K562 (cell line): Measurements from ENCODE around the gene SMARCA4. TPM values are rescaled to one million over a fixed set of nuclear protein-coding genes. Genes with fewer than 3 reads are reported as not detected.

Experiments
- CBFA2T2 ChIP-seq: fragments of 450-650 bp; conservative IDR thresholded peaks from 2 replicates; pipeline ENCODE4 v1.6.1; 2017; ENCODE audit warnings: mild to moderate bottlenecking
- CHD1 ChIP-seq: fragments of 200-600 bp; sonication (generic); IDR thresholded peaks from one replicate; pipeline ENCODE4 v1.6.1; 2012; ENCODE audit warnings: mild to moderate bottlenecking, moderate library complexity, low read length, inconsistent platforms
- ESRRB ChIP-seq: fragments of 250-450 bp; sonication (Bioruptor Pico); IDR thresholded peaks from 2 replicates; pipeline ENCODE4 v1.5.0; 2020; ENCODE audit warnings: mild to moderate bottlenecking, moderate library complexity, borderline replicate concordance
- FOSL1 ChIP-seq: fragments of 200-800 bp; sonication (Bioruptor generic); conservative IDR thresholded peaks from 2 replicates; pipeline ENCODE4 v1.6.1; 2016; ENCODE audit warnings: missing genetic modification characterization, missing compliant biosample characterization
- ILK ChIP-seq: fragments of 450-650 bp; IDR thresholded peaks from 2 replicates; pipeline ENCODE4 v1.6.1; 2016; ENCODE audit warnings: missing genetic modification characterization, low read depth, mild to moderate bottlenecking, missing compliant biosample characterization, moderate library complexity, borderline replicate concordance
- MAFF ChIP-seq: IDR thresholded peaks from 2 replicates; pipeline ENCODE4 v1.6.1; 2012; ENCODE audit warnings: low read length, improper control_type of control experiment
- MAX ChIP-seq: sonication (generic); formaldehyde crosslinking; IDR thresholded peaks from 2 replicates; pipeline ENCODE4 v1.9.0; 2022; ENCODE audit warnings: mild to moderate bottlenecking, missing genetic modification reagents
- NFYB ChIP-seq: IDR thresholded peaks from 2 replicates; pipeline ENCODE4 v1.6.1; 2011; ENCODE audit warnings: mild to moderate bottlenecking, moderate library complexity; ENCODE audit not compliant: insufficient read length; ENCODE audit errors: extremely low read depth
- OTX1 ChIP-seq: fragments of 450-650 bp; formaldehyde crosslinking; IDR thresholded peaks from 2 replicates; pipeline ENCODE4 v1.4.0; 2022; ENCODE audit warnings: mild to moderate bottlenecking
- RFX1 ChIP-seq: fragments of 450-650 bp; IDR thresholded peaks from 2 replicates; pipeline ENCODE4 v1.6.1; 2016; ENCODE audit warnings: mild to moderate bottlenecking, moderate library complexity
- RFX7 ChIP-seq: fragments of 250-450 bp; sonication (Bioruptor Pico); IDR thresholded peaks from 2 replicates; pipeline ENCODE4 v1.5.1; 2021; ENCODE audit warnings: mild to moderate bottlenecking
- SMAD1 ChIP-seq: fragments of 150-350 bp; IDR thresholded peaks from 2 replicates; pipeline ENCODE4 v1.6.1; 2014; ENCODE audit warnings: low read length, low read depth; ENCODE audit not compliant: partially characterized antibody
- SRSF7 ChIP-seq: fragments of 200-400 bp; formaldehyde crosslinking; optimal IDR thresholded peaks from 2 replicates; pipeline ENCODE3; 2017; ENCODE audit warnings: mild to moderate bottlenecking, low read depth, low read length
- U2AF2 ChIP-seq: fragments of 200-400 bp; formaldehyde crosslinking; optimal IDR thresholded peaks from 2 replicates; pipeline ENCODE3; 2017; ENCODE audit warnings: low read depth, mild to moderate bottlenecking, low read length
- ZNF318 ChIP-seq, 2 experiments: fragments of 450-650 bp; IDR thresholded peaks; 2 replicates each; pipeline ENCODE4 v1.6.1; 2016; ENCODE audit warnings: mild to moderate bottlenecking in 2 of 2, borderline replicate concordance in 1 of 2, low read depth in 1 of 2, moderate library complexity in 1 of 2
- ZNF75A ChIP-seq: fragments of 450-650 bp; formaldehyde crosslinking; IDR thresholded peaks from 2 replicates; pipeline ENCODE4 v1.4.0; 2020; ENCODE audit warnings: mild to moderate bottlenecking
- polyA plus RNA-seq, 8 experiments: library from polyadenylated mRNA; depleted of rRNA in 4 of 8; stranded (reverse) in 5 of 8; unstranded in 3 of 8; fragments of >200 nt; fragmentation: Nextera tagmentation in 2 of 8; fragmentation: Illumina TruSeq in 1 of 8; extraction: Ambion mirVana in 2 of 8; extraction: Trizol in 1 of 8; gene quantifications; 2 replicates each; pipeline versions ENCODE4 v1.2.1 to v1.2.3, GENCODE V29; 2011 to 2014; ENCODE audit warnings: inconsistent platforms in 1 of 8, missing spikeins in 1 of 8
- total RNA-seq, 7 experiments: library from RNA; depleted of rRNA in 6 of 7; stranded (reverse); fragments of >200 nt in 6 of 7; fragmentation: Illumina TruSeq in 2 of 7; extraction: Trizol in 2 of 7; gene quantifications; 2 replicates each; pipeline versions ENCODE4 v1.2.1 to v1.2.3, GENCODE V29; 2011 to 2021; ENCODE audit warnings: low replicate concordance in 1 of 7

The SMARCA4 gene
- total and polyA plus RNA-seq, 9 of the 15 experiments (the other 6 are each of a cell fraction or from before 2014, with no cell fraction given): 19.3 to 207 (median 52.1) TPM

- TF ChIP-seq ZNF318 (IDR thresholded peaks at IDR 0.05; ENCODE audit: borderline replicate concordance in 1 of 2, low read depth in 1 of 2) (no peak), RFX7 (CRISPR knock-in tag) (no peak), CHD1 (peak; percentile 98), OTX1 (CRISPR knock-in tag) (0 out of 2 replicates have a peak, but pooled peaks have one; percentile 3), SRSF7 (no peak), U2AF2 (no peak), CBFA2T2 (no peak), ZNF75A (CRISPR knock-in tag) (no peak), MAFF (no peak), RFX1 (no peak), ILK (tag) (no peak), NFYB (no peak), MAX (peak; percentile 66; the same call in 1 of the 2 replicates), FOSL1 (tag) (peak; percentile 51; the same call in 1 of the 2 replicates), ESRRB (CRISPR knock-in tag) (no peak), SMAD1 (peak; percentile 88)
These were observed 128.6 kb downstream of the SMARCA4 start, which contains the start of gene LDLR (continued) for GRCh38 chr19:11089254-11090013.
